HG03460 (cell line): ENCODE measurements around the gene BCCIP.

ENCODE experiments used
- ATAC-seq: cut with Tn5 transposase; IDR thresholded peaks from one replicate; pipeline ENCODE4 v1.9.1; 2021; ENCODE audit not compliant: unreplicated experiment

The BCCIP gene

GRCh38 chr10:125883211-125883610 lies 59.9 kb downstream of the BCCIP start:
- no peak for ATAC-seq
